Measurements from ENCODE around the gene TNFAIP8.

Gene TNFAIP8

DNA sequence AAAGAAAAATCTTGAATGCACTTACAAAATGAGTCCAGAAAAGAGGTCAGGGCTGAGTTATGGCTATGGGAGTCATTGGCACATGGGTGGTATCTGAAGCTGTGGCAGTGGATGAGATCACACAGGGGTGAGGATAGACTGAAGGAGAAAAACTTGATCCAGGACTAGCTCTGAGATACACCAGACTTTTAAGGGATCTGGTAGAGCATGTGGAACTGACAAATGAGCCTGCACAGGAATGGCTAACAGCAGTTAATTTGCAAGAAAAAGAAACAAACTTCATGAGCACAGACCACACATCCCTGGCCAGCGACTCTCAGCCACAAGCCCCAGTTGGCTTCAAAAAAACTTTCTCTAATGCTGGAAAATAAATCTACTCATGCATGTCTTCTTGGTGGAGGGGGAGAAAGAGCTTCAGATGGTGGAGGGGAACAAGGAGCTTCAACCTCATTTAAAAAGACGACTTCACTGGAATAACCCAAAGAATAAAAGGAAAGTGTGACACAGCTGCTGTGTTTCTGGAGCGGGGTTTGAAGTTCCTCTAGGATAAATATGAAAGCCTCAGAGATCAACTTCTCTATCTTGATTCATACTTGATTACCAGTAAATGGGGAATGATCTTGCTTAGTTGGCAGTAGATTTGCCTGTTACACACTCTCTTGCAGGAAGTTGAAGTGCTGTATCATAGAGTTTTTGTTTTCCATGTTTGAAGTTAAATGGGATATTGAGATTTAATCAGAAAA is 33.6 kb downstream of the TNFAIP8 start:
- no peak overlapping the region for H4K12ac ChIP-seq (ENCODE audit: low read depth, low read length)
- H4K8ac ChIP-seq (ENCODE audit: low read depth, low read length): no peak overlapping the region
- no peaks in the 10 kb centered on the region for H3K79me2 ChIP-seq (ENCODE audit: control insufficient read depth, insufficient read depth, low read length, poor library complexity)
- H3K9me3 ChIP-seq (ENCODE audit: insufficient read depth, low read depth, low read length): no peaks in the 10 kb centered on the region
- H2BK5ac ChIP-seq (ENCODE audit: low read depth, low read length, poor library complexity): no peak overlapping the region
- no peak overlapping the region for H3K4ac ChIP-seq (ENCODE audit: low read depth, low read length)
- H3K4me2 ChIP-seq (ENCODE audit: low read length): peak overlapping the region; percentile 20
- no peak overlapping the region for H2AK5ac ChIP-seq (ENCODE audit: low read length)
- H3K18ac ChIP-seq (ENCODE audit: low read length): no peak overlapping the region
- H3K9ac ChIP-seq (ENCODE audit: low read length): no peak overlapping the region
- no peaks in the 10 kb centered on the region for H3K79me1 ChIP-seq (ENCODE audit: low read length)
- no peak overlapping the region for H4K91ac ChIP-seq (ENCODE audit: low read depth, low read length)
- no peak overlapping the region for H2AFZ ChIP-seq (ENCODE audit: insufficient read depth, low read length, poor library complexity)
- H3K4me3 ChIP-seq (ENCODE audit: low read depth, low read length): no peak overlapping the region
- WGBS (ENCODE audit: extremely low coverage, insufficient coverage, insufficient read length): no CpG with 5 or more reads among the region's 3 CpGs
- H3K27me3 ChIP-seq (ENCODE audit: insufficient read depth, low read length): no peaks in the 10 kb centered on the region
- H3K27ac ChIP-seq (ENCODE audit: low read depth, low read length): peak overlapping the region; percentile 23
- no peak for DNase-seq
- no peak overlapping the region for H3K14ac ChIP-seq (ENCODE audit: low read length)
- H3K23ac ChIP-seq (ENCODE audit: low read length): no peak overlapping the region
- H2BK120ac ChIP-seq (ENCODE audit: insufficient read depth, low read length, poor library complexity): peak overlapping the region; percentile 43
- H3K4me1 ChIP-seq (ENCODE audit: control insufficient read depth in 1 of 2, insufficient read depth in 2 of 2, low read length in 2 of 2): no peaks in the 10 kb centered on the region
- peaks cover 0 to 4% of the 10 kb centered on the region in 2 experiments for H3K36me3 ChIP-seq (ENCODE audit: control insufficient read depth in 1 of 2, insufficient read depth in 2 of 2, low read length in 2 of 2)
- no peak overlapping the region for H2BK12ac ChIP-seq (ENCODE audit: low read length)

DNA sequence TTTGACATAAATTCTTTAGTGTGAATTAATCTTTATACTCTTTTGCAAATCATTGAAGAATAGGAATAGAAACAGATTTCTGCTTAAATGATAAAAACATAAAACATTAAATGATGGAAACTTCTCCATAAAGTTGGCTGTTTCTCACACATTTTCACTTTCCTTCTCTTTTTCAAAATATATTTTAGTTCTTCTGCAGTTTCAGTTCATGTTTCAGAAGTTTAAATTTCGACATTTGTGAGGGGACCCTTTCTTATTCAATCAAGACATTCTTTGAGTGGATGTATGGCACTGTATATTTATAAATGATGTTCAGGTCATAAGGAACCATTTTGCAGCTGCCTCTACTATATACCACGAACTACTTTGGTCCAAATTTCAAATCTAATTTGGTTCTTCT is 34.6 kb downstream of the TNFAIP8 start:
- Histone ChIP-seq H3K36me3 (ENCODE audit: control insufficient read depth in 1 of 2, insufficient read depth in 2 of 2, low read length in 2 of 2) (peaks cover 0 to 8% of the 10 kb centered on the region in 2 experiments), H3K14ac (ENCODE audit: low read length) (no peak overlapping the region), H3K79me1 (ENCODE audit: low read length) (no peaks in the 10 kb centered on the region), H2BK120ac (ENCODE audit: insufficient read depth, low read length, poor library complexity) (no peak overlapping the region), H3K4me3 (ENCODE audit: low read depth, low read length) (no peak overlapping the region), H3K27me3 (ENCODE audit: insufficient read depth, low read length) (no peaks in the 10 kb centered on the region), H3K23ac (ENCODE audit: low read length) (no peak overlapping the region), H4K91ac (ENCODE audit: low read depth, low read length) (no peak overlapping the region), H2AFZ (ENCODE audit: insufficient read depth, low read length, poor library complexity) (no peak overlapping the region), H3K27ac (ENCODE audit: low read depth, low read length) (no peak overlapping the region), H4K12ac (ENCODE audit: low read depth, low read length) (no peak overlapping the region), H2AK5ac (ENCODE audit: low read length) (no peak overlapping the region), H3K4me1 (ENCODE audit: control insufficient read depth in 1 of 2, insufficient read depth in 2 of 2, low read length in 2 of 2) (no peaks in the 10 kb centered on the region), H2BK5ac (ENCODE audit: low read depth, low read length, poor library complexity) (no peak overlapping the region), H3K18ac (ENCODE audit: low read length) (no peak overlapping the region), H3K79me2 (ENCODE audit: control insufficient read depth, insufficient read depth, low read length, poor library complexity) (no peaks in the 10 kb centered on the region), H3K4me2 (ENCODE audit: low read length) (no peak overlapping the region), H3K4ac (ENCODE audit: low read depth, low read length) (no peak overlapping the region), H4K8ac (ENCODE audit: low read depth, low read length) (no peak overlapping the region), H3K9me3 (ENCODE audit: insufficient read depth, low read depth, low read length) (no peaks in the 10 kb centered on the region), H3K9ac (ENCODE audit: low read length) (no peak overlapping the region), H2BK12ac (ENCODE audit: low read length) (no peak overlapping the region)
- DNase-seq: no peak
- WGBS (ENCODE audit: extremely low coverage, insufficient coverage, insufficient read length): no CpG with 5 or more reads among the region's 2 CpGs

DNA sequence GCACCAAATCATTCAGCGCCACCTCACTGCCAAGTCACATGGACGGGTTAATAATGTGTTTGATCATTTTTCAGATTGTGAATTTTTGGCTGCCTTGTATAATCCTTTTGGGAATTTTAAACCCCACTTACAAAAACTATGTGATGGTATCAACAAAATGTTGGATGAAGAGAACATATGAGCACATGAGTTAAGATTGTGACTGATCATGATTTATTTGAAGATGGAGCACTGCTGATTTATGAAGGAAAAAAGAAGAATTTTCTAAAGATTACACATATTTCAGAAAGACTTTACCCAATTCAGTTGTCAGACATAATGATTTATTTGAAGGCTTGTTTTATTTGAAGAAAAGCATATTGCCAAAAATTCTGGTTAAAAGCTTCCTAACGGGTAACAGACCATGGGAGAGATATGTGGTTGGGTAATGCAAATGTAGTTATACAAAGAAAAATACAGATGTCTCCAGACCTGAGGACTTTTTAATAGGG is 37.4 kb downstream of the TNFAIP8 start:
- H3K14ac ChIP-seq (ENCODE audit: low read length): no peak overlapping the region
- no peak overlapping the region for H2BK120ac ChIP-seq (ENCODE audit: insufficient read depth, low read length, poor library complexity)
- no peaks in the 10 kb centered on the region for H3K9me3 ChIP-seq (ENCODE audit: insufficient read depth, low read depth, low read length)
- H3K4me1 ChIP-seq (ENCODE audit: control insufficient read depth in 1 of 2, insufficient read depth in 2 of 2, low read length in 2 of 2): no peaks in the 10 kb centered on the region
- no peak overlapping the region for H2AFZ ChIP-seq (ENCODE audit: insufficient read depth, low read length, poor library complexity)
- no peak overlapping the region for H3K18ac ChIP-seq (ENCODE audit: low read length)
- no peak overlapping the region for H4K91ac ChIP-seq (ENCODE audit: low read depth, low read length)
- no peak overlapping the region for H4K8ac ChIP-seq (ENCODE audit: low read depth, low read length)
- no peaks in the 10 kb centered on the region for H3K27me3 ChIP-seq (ENCODE audit: insufficient read depth, low read length)
- no peak overlapping the region for H2BK5ac ChIP-seq (ENCODE audit: low read depth, low read length, poor library complexity)
- H4K12ac ChIP-seq (ENCODE audit: low read depth, low read length): no peak overlapping the region
- H2BK12ac ChIP-seq (ENCODE audit: low read length): no peak overlapping the region
- H2AK5ac ChIP-seq (ENCODE audit: low read length): no peak overlapping the region
- peaks cover 0 to 10% of the 10 kb centered on the region in 2 experiments for H3K36me3 ChIP-seq (ENCODE audit: control insufficient read depth in 1 of 2, insufficient read depth in 2 of 2, low read length in 2 of 2)
- no peak overlapping the region for H3K4me2 ChIP-seq (ENCODE audit: low read length)
- no peak overlapping the region for H3K4ac ChIP-seq (ENCODE audit: low read depth, low read length)
- H3K9ac ChIP-seq (ENCODE audit: low read length): no peak overlapping the region
- no CpG with 5 or more reads among the region's 3 CpGs for WGBS (ENCODE audit: extremely low coverage, insufficient coverage, insufficient read length)
- no peak overlapping the region for H3K23ac ChIP-seq (ENCODE audit: low read length)
- no peaks in the 10 kb centered on the region for H3K79me1 ChIP-seq (ENCODE audit: low read length)
- no peaks in the 10 kb centered on the region for H3K79me2 ChIP-seq (ENCODE audit: control insufficient read depth, insufficient read depth, low read length, poor library complexity)
- H3K4me3 ChIP-seq (ENCODE audit: low read depth, low read length): no peak overlapping the region
- no peak overlapping the region for H3K27ac ChIP-seq (ENCODE audit: low read depth, low read length)
- no peak for DNase-seq

DNA sequence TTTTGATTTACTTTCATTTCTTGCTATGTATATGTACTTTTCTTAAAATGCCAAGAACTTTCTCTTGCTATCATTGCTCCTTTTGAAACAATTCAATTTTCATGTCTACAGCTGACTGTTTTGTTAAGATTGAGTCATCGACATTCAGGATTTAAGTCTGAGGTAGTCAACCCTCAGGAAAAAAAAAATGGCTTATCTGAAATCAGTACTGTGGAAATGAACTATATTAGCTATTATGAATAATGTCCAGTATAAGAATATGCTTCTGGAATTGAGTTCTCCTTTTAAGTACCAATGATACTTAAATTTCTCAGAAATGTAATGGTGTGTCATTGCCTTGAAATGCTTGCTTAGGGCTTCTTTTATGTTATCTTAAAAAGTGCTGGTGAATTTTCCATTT is 37.9 kb downstream of the TNFAIP8 start:
- H3K18ac ChIP-seq (ENCODE audit: low read length): no peak overlapping the region

More for the DNA sequence above, 37.9 kb downstream of the TNFAIP8 start:
- Histone ChIP-seq H3K9me3 (ENCODE audit: insufficient read depth, low read depth, low read length) (no peaks in the 10 kb centered on the region), H3K4ac (ENCODE audit: low read depth, low read length) (no peak overlapping the region), H2BK120ac (ENCODE audit: insufficient read depth, low read length, poor library complexity) (no peak overlapping the region), H4K12ac (ENCODE audit: low read depth, low read length) (no peak overlapping the region), H3K79me2 (ENCODE audit: control insufficient read depth, insufficient read depth, low read length, poor library complexity) (no peaks in the 10 kb centered on the region), H2BK5ac (ENCODE audit: low read depth, low read length, poor library complexity) (no peak overlapping the region), H3K4me1 (ENCODE audit: control insufficient read depth in 1 of 2, insufficient read depth in 2 of 2, low read length in 2 of 2) (no peaks in the 10 kb centered on the region), H3K9ac (ENCODE audit: low read length) (no peak overlapping the region), H3K36me3 (ENCODE audit: control insufficient read depth in 1 of 2, insufficient read depth in 2 of 2, low read length in 2 of 2) (peaks cover 0 to 10% of the 10 kb centered on the region in 2 experiments), H4K91ac (ENCODE audit: low read depth, low read length) (no peak overlapping the region), H3K27me3 (ENCODE audit: insufficient read depth, low read length) (no peaks in the 10 kb centered on the region), H2BK12ac (ENCODE audit: low read length) (no peak overlapping the region), H2AK5ac (ENCODE audit: low read length) (no peak overlapping the region), H3K4me2 (ENCODE audit: low read length) (no peak overlapping the region), H3K27ac (ENCODE audit: low read depth, low read length) (no peak overlapping the region), H3K4me3 (ENCODE audit: low read depth, low read length) (no peak overlapping the region), H2AFZ (ENCODE audit: insufficient read depth, low read length, poor library complexity) (no peak overlapping the region), H4K8ac (ENCODE audit: low read depth, low read length) (no peak overlapping the region), H3K23ac (ENCODE audit: low read length) (no peak overlapping the region), H3K79me1 (ENCODE audit: low read length) (no peaks in the 10 kb centered on the region), H3K14ac (ENCODE audit: low read length) (no peak overlapping the region)
- WGBS (ENCODE audit: extremely low coverage, insufficient coverage, insufficient read length): no CpG with 5 or more reads among the region's 1 CpG
- peak in 1 of 2 donors; percentile 55 for DNase-seq
